GM12878 (cell line): ENCODE results near the gene TRIOBP. TPM values are rescaled to one million over a fixed set of nuclear protein-coding genes. Genes with fewer than 3 reads are reported as not detected.
A peak's percentile ranks its signal among the peaks of the same experiment; 100 is the strongest.

Experiments
- ATAC-seq: fragments of 200-7000 bp; cut with Tn5 transposase; 3 replicates; pipeline ENCODE4 v1.9.1; 2020; ENCODE audit warnings: mild to moderate bottlenecking, moderate library complexity
- BruUV-seq: library from RNA; stranded (reverse); fragments of 400-500 nt; replicated peaks from 2 replicates; lab custom pipeline; 2021; lab: Mats Ljungman, UMichigan
- CTCF ChIA-PET: fragments of 300-600 bp; sonication (Branson Sonifier 250); formaldehyde crosslinking; extraction: SDS; loops from one replicate; lab custom pipeline; 2021; ENCODE audit warnings: inconsistent platforms; lab: Yijun Ruan, JAX
- POLR2A ChIA-PET: fragments of 350-600 bp; formaldehyde crosslinking; extraction: SDS; loops from one replicate; lab custom pipeline; 2021; ENCODE audit warnings: inconsistent platforms; lab: Charles Lee
- RAD21 ChIA-PET: fragments of 300-600 bp; sonication (Branson Sonifier 250); formaldehyde crosslinking; loops from one replicate; lab custom pipeline; 2023; ENCODE audit warnings: antibody characterized with exemption; ENCODE audit not compliant: unreplicated experiment; lab: Charles Lee
- SMC1A ChIA-PET: fragments of 300-600 bp; sonication (Branson Sonifier 250); formaldehyde crosslinking; loops from one replicate; lab custom pipeline; 2023; ENCODE audit not compliant: unreplicated experiment, uncharacterized antibody; lab: Charles Lee
- DNase-seq: peaks from one replicate; pipeline ENCODE4 v3.0.0-alpha.2; 2011; ENCODE audit warnings: low read depth, low spot score
- FAIRE-seq: peaks from 3 replicates; lab custom pipeline; 2011; peaks lifted over from hg19 to GRCh38; lab: Jason Lieb, UNC
- H2AFZ ChIP-seq: 2 replicates; pipeline ENCODE4 v1.6.0; 2011; ENCODE audit warnings: low read depth, low read length, control low read depth; ENCODE audit not compliant: control insufficient read depth
- H3K27ac ChIP-seq: 2 replicates; pipeline ENCODE4 v1.5.1; 2011; ENCODE audit warnings: control low read depth; ENCODE audit not compliant: control insufficient read depth, insufficient read depth
- H3K27me3 ChIP-seq, 2 experiments: replicated peaks in 1 of 2; 2 replicates each; pipeline versions ENCODE4 v1.6.0 to v1.6.1; 2011; ENCODE audit warnings: low read length in 1 of 2; ENCODE audit not compliant: control insufficient read depth in 2 of 2, insufficient read depth in 2 of 2
- H3K36me3 ChIP-seq, 2 experiments: 2 replicates each; pipeline ENCODE4 v1.5.1; 2011; ENCODE audit warnings: low read length in 1 of 2; ENCODE audit not compliant: control insufficient read depth in 2 of 2, insufficient read depth in 2 of 2
- H3K4me1 ChIP-seq: 2 replicates; pipeline ENCODE4 v1.6.1; 2011; ENCODE audit warnings: mild to moderate bottlenecking, low read length, moderate library complexity, mixed read lengths; ENCODE audit not compliant: control insufficient read depth, insufficient read depth
- H3K4me2 ChIP-seq: 2 replicates; pipeline ENCODE4 v1.6.0; 2011; ENCODE audit warnings: control low read depth; ENCODE audit not compliant: control insufficient read depth, insufficient read depth
- H3K4me3 ChIP-seq: fragments of 200-600 bp; sonication (generic); 2 replicates; pipeline ENCODE4 v1.5.1; 2016
- H3K79me2 ChIP-seq: 2 replicates; pipeline ENCODE4 v1.6.0; 2011; ENCODE audit warnings: low read length; ENCODE audit not compliant: control insufficient read depth, insufficient read depth
- H3K9ac ChIP-seq: 2 replicates; pipeline ENCODE4 v1.8.0; 2011; ENCODE audit warnings: low read length, control low read depth, mixed read lengths; ENCODE audit not compliant: control insufficient read depth, insufficient read depth
- H3K9me3 ChIP-seq: replicated peaks from 3 replicates; pipeline ENCODE4 v1.5.1; 2011; ENCODE audit warnings: mild to moderate bottlenecking, low read length; ENCODE audit not compliant: control insufficient read depth, insufficient read depth
- H4K20me1 ChIP-seq: 2 replicates; pipeline ENCODE4 v1.6.0; 2011; ENCODE audit not compliant: control insufficient read depth, insufficient read depth
- BCL11A ChIP-seq: IDR thresholded peaks from 2 replicates; pipeline ENCODE4 v1.6.1; 2011; ENCODE audit warnings: low read depth, low read length
- DPF2 ChIP-seq: fragments of 450-650 bp; IDR thresholded peaks from 2 replicates; pipeline ENCODE4 v1.6.1; 2017; ENCODE audit warnings: mild to moderate bottlenecking
- FOXK2 ChIP-seq: fragments of 450-650 bp; IDR thresholded peaks from 2 replicates; pipeline ENCODE4 v1.6.1; 2017; ENCODE audit warnings: mild to moderate bottlenecking, moderate library complexity
- HSF1 ChIP-seq: fragments of 150-350 bp; IDR thresholded peaks from 2 replicates; pipeline ENCODE4 v1.6.1; 2014; ENCODE audit warnings: mild to moderate bottlenecking, low read depth, low read length
- MXI1 ChIP-seq: fragments of 150-350 bp; IDR thresholded peaks from 2 replicates; pipeline ENCODE4 v1.6.1; 2011; ENCODE audit warnings: low read depth, mild to moderate bottlenecking, inconsistent platforms, low read length, improper control_type of control experiment
- RB1 ChIP-seq: fragments of 450-650 bp; formaldehyde crosslinking; IDR thresholded peaks from 2 replicates; pipeline ENCODE4 v1.6.1; 2017; ENCODE audit warnings: mild to moderate bottlenecking, borderline replicate concordance
- RCOR1 ChIP-seq: conservative IDR thresholded peaks from 2 replicates; pipeline ENCODE4 v1.6.1; 2012; ENCODE audit warnings: low read depth, low read length, improper control_type of control experiment
- RFX5 ChIP-seq: IDR thresholded peaks from 2 replicates; pipeline ENCODE4 v1.6.1; 2011; ENCODE audit warnings: low read depth, low read length, improper control_type of control experiment
- YY1 ChIP-seq: IDR thresholded peaks from 2 replicates; pipeline ENCODE4 v1.6.1; 2011; ENCODE audit warnings: low read depth, mild to moderate bottlenecking, low read length
- ZNF687 ChIP-seq: fragments of 450-650 bp; IDR thresholded peaks from 2 replicates; pipeline ENCODE4 v1.6.1; 2017; ENCODE audit warnings: mild to moderate bottlenecking, moderate library complexity
- whole genome bisulfite sequencing: methylation state at CpG from one replicate; pipeline ENCODE4 v1.1.6; 2016; ENCODE audit warnings: low lambda C conversion rate; ENCODE audit not compliant: insufficient replicate concordance, insufficient coverage; ENCODE audit errors: missing lambda C conversion rate; 5-methylcytosine and 5-hydroxymethylcytosine counted together
- in situ Hi-C: fragments of 300-500 bp; cut with MboI; formaldehyde crosslinking; loops from 9 replicates; pipeline ENCODE4 v1.14.3; 2018; ENCODE audit warnings: mixed read lengths
- intact Hi-C: fragments of 100-400 bp; cut with micrococcal nuclease; formaldehyde crosslinking; loops from one replicate; pipeline ENCODE4 v1.14.2; 2022; ENCODE audit not compliant: unreplicated experiment
- polyA plus RNA-seq, 11 experiments: library from polyadenylated mRNA; depleted of rRNA in 4 of 11; unstranded in 6 of 11; stranded (reverse) in 5 of 11; fragments of >200 nt; fragmentation: Nextera tagmentation in 4 of 11; fragmentation: Illumina TruSeq in 1 of 11; extraction: Ambion mirVana in 4 of 11; extraction: Trizol in 1 of 11; gene quantifications; 1 replicate in 1 of 11; 2 replicates in 10 of 11; pipeline versions ENCODE4 v1.2.1 to v1.2.3, GENCODE V29; 2011 to 2016; ENCODE audit warnings: inconsistent platforms in 2 of 11, missing spikeins in 2 of 11, low read depth in 1 of 11
- total RNA-seq, 4 experiments: library from RNA; depleted of rRNA in 3 of 4; stranded (reverse); fragments of >200 nt in 3 of 4; fragmentation: Illumina TruSeq in 1 of 4; extraction: Trizol in 1 of 4; gene quantifications; 2 replicates each; pipeline versions ENCODE4 v1.2.1 to v1.2.3, GENCODE V29; 2013 to 2021

Gene TRIOBP
- total and polyA plus RNA-seq, 10 of the 15 experiments (the other 5 are each of a cell fraction or from before 2014, with no cell fraction given), result 0.21 to 23.6 (median 11.9) TPM

- TF ChIP-seq ZNF687, result peak; percentile 37; the same call in 1 of the 2 replicates
These were observed 35.1 kb downstream of the TRIOBP start (continued) for GRCh38 chr22:37731804-37732471.

GRCh38 chr22:37732699-37733607 is 36.1 kb downstream of the TRIOBP start:
- ChIA-PET RAD21 (interaction anchor here (0.7 kb wide), 1 partner anchor 75 kb away, joined by 5 read pairs; the partner anchor contains the start of gene GCAT), CTCF (interaction anchor here (0.6 to 1.0 kb wide), 2 partner anchors 55 to 83 kb away, joined by 3 read pairs; no protein-coding TSS in a partner anchor), SMC1A (no interaction called here), POLR2A (interaction anchor here (0.7 kb wide), 2 partner anchors 97 to 367 kb away, joined by 3 to 5 read pairs; no protein-coding TSS in a partner anchor)
- Histone ChIP-seq H3K4me1 (no peaks in the 10 kb centered on the region), H3K4me3 (no peak overlapping the region), H3K27ac (no peak overlapping the region), H3K4me2 (no peak overlapping the region), H3K27me3 (no peaks in the 10 kb centered on the region), H3K9ac (no peak overlapping the region), H3K79me2 (no peaks in the 10 kb centered on the region), H3K9me3 (no peaks in the 10 kb centered on the region), H2AFZ (no peak overlapping the region), H3K36me3 (no peaks in the 10 kb centered on the region), H4K20me1 (no peaks in the 10 kb centered on the region)
- in situ Hi-C loops, result no loop called here
- no TSS peak for BruUV-seq
- WGBS, result 59% methylated on average over 19 of the region's 19 CpGs
- DNase-seq (no peak), ATAC-seq (no peak), FAIRE-seq (no peak)
- intact Hi-C loops, result no loop called here
- TF ChIP-seq DPF2 (no peak), FOXK2 (no peak), MXI1 (no peak), RFX5 (no peak), YY1 (no peak), BCL11A (no peak), HSF1 (no peak), RCOR1 (no peak), RB1 (no peak)
